Activated CD4-positive, alpha-beta memory T cell treated with anti-CD3 and anti-CD28 coated beads for 36 hours (primary cell): Measurements from ENCODE around the gene PFDN1. TPM values are rescaled to one million over a fixed set of nuclear protein-coding genes. Genes with fewer than 3 reads are reported as not detected.
A peak's percentile ranks its signal among the peaks of the same experiment; 100 is the strongest.
"Not testable (repeated sequence)": the region's sequence is repeated elsewhere in the genome, so short reads cannot be mapped to it uniquely, and the experiment has no call there.

ENCODE experiments used
- CTCF ChIA-PET: fragments of 350-600 bp; sonication (Branson Sonifier 250); formaldehyde crosslinking; loops from one replicate; lab custom pipeline; 2021; ENCODE audit warnings: antibody characterized with exemption, inconsistent platforms; lab: Charles Lee
- POLR2A ChIA-PET: fragments of 350-600 bp; sonication (Branson Sonifier 250); formaldehyde crosslinking; loops from one replicate; lab custom pipeline; 2021; ENCODE audit warnings: antibody characterized with exemption; lab: Charles Lee
- DNase-seq: peaks from one replicate; pipeline ENCODE4 v3.0.0-alpha.2; 2020
- H3K27ac Mint-ChIP-seq: one replicate; pipeline ENCODE4 v1.8.0; 2021; ENCODE audit warnings: mixed read lengths
- H3K27me3 Mint-ChIP-seq: one replicate; pipeline ENCODE4 v1.8.0; 2021; ENCODE audit warnings: mixed read lengths
- H3K36me3 Mint-ChIP-seq: one replicate; pipeline ENCODE4 v1.8.0; 2021; ENCODE audit warnings: mixed read lengths
- H3K4me1 Mint-ChIP-seq: one replicate; pipeline ENCODE4 v1.8.0; 2021; ENCODE audit warnings: low read depth, mixed read lengths
- H3K4me3 Mint-ChIP-seq: one replicate; pipeline ENCODE4 v1.8.0; 2021; ENCODE audit warnings: mild to moderate bottlenecking, mixed read lengths
- H3K9me3 Mint-ChIP-seq: one replicate; pipeline ENCODE4 v1.8.0; 2021; ENCODE audit warnings: mixed read lengths
- intact Hi-C: fragments of 100-400 bp; cut with micrococcal nuclease; formaldehyde crosslinking; loops from one replicate; pipeline ENCODE4 v1.15.1; 2023
- total RNA-seq, 2 experiments: library from RNA; stranded (reverse); gene quantifications; one replicate each; pipeline ENCODE4 v1.2.3, GENCODE V29; 2021

The PFDN1 gene
- total RNA-seq = 10 to 100 TPM; 50.1 to 54.6 TPM

- intact Hi-C loops = loop anchor here (1.0 to 2.0 kb wide), 4 partner anchors 40 to 128 kb away; partner anchors contain the start of genes ANKHD1 and CYSTM1
- Mint-ChIP-seq H3K36me3 (peaks cover 15% of the 10 kb centered on the region), H3K4me1 (peaks cover 26% of the 10 kb centered on the region), H3K27me3 (no peaks in the 10 kb centered on the region), H3K27ac (peak within 1 kb of the TSS; percentile 85), H3K4me3 (peak within 1 kb of the TSS; percentile 98), H3K9me3 (no peaks in the 10 kb centered on the region)
- POLR2A ChIA-PET = interaction anchor here (0.9 kb wide), 1 partner anchor 42 kb away, joined by 4 read pairs; no protein-coding TSS in a partner anchor
- peak; percentile 95 for DNase-seq
- CTCF ChIA-PET = interaction anchor here (0.8 to 4.5 kb wide), 7 partner anchors 37 to 70 kb away, joined by 3 to 29 read pairs (median 8); partner anchors contain the start of gene HBEGF
Measured at GRCh38 chr5:140302786-140303639, at the start of gene PFDN1. Gene PFDN1, minus strand, starts transcription at chr5:140303101. Its CDS starts 28 bp downstream, at chr5:140303073.

- POLR2A ChIA-PET = no interaction called here
- intact Hi-C loops = loop anchor here (1.0 kb wide), 2 partner anchors 107 to 111 kb away; no protein-coding TSS in a partner anchor
- CTCF ChIA-PET = interaction anchor here (0.5 to 16.7 kb wide), 60 partner anchors 9 to 375 kb away, joined by 3 to 744 read pairs (median 4); partner anchors contain the start of genes CYSTM1, PFDN1 and SLC4A9
Measured at GRCh38 chr5:140351609-140352334, 48.9 kb upstream of the PFDN1 start.

DNA sequence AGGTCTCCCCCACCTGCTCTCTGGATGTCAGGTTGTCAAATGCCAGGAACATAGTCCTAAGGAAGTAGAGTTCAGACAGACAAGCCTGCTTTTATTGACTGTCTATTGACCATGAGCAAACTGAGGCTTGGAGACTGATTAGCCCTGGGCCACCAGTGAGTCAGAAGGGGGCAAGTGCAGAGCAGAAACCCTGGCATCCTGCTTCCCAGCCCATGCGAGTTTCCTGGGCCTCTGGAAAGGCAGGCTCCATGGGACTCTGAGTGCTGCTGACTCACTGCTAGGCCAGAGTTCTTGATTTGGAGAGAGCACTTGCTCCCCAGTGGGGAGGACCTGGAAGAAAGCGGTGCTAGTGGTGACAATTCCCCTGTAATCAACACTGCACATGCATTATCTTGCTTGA is 46.3 kb upstream of the PFDN1 start:
- intact Hi-C loops = no loop called here
- H3K9me3 Mint-ChIP-seq = no peaks in the 10 kb centered on the region
- ChIA-PET POLR2A (no interaction called here), CTCF (interaction anchor here (0.7 to 16.7 kb wide), 5 partner anchors 21 to 115 kb away, joined by 3 to 744 read pairs (median 4); no protein-coding TSS in a partner anchor)
- H3K4me1 Mint-ChIP-seq = peaks cover 16% of the 10 kb centered on the region
- H3K27me3 Mint-ChIP-seq = peaks cover 1% of the 10 kb centered on the region
- no peak for DNase-seq
- H3K36me3 Mint-ChIP-seq = peaks cover 2% of the 10 kb centered on the region
- no peak overlapping the region for H3K4me3 Mint-ChIP-seq
- H3K27ac Mint-ChIP-seq = no peak overlapping the region

More at GRCh38 chr5:140351609-140352334, 48.9 kb upstream of the PFDN1 start:
- no peaks in the 10 kb centered on the region for H3K9me3 Mint-ChIP-seq
- peaks cover 1% of the 10 kb centered on the region for H3K27me3 Mint-ChIP-seq
- H3K4me1 Mint-ChIP-seq = peaks cover 10% of the 10 kb centered on the region
- DNase-seq = peak; percentile 34
- H3K4me3 Mint-ChIP-seq = peak overlapping the region; percentile 23
- no peaks in the 10 kb centered on the region for H3K36me3 Mint-ChIP-seq
- no peak overlapping the region for H3K27ac Mint-ChIP-seq

GRCh38 chr5:140348104-140348503 is 45.2 kb upstream of the PFDN1 start:
- H3K27ac Mint-ChIP-seq = no peak overlapping the region

DNA sequence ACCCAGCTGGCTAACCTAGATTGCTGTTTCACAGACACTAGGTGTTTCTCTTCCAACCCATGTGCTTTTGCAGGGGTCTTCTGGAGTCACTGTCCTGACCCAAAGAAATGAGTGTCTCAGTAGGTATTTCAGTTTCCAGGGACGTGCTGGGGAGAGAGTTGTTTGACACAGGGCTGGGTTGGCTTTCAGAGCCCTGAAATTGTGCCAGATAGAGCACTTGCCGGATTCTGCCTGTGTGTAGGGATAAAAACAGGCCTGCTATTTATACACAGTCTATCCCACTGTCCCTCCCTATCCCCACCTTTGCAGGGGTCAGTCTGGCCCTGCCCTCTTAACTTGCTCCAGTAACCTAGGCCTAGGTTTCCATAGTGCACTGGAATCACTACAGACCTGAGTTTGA is 44.5 kb upstream of the PFDN1 start:
- peak overlapping the region; percentile 27 for H3K4me3 Mint-ChIP-seq
- ChIA-PET CTCF (interaction anchor here (0.8 to 16.7 kb wide), 19 partner anchors 8 to 373 kb away, joined by 3 to 744 read pairs (median 5); partner anchors contain the start of genes PFDN1, SLC4A9 and ZMAT2), POLR2A (no interaction called here)
- peaks cover 10% of the 10 kb centered on the region for H3K36me3 Mint-ChIP-seq
- peaks cover 35% of the 10 kb centered on the region for H3K4me1 Mint-ChIP-seq
- DNase-seq = no peak
- H3K9me3 Mint-ChIP-seq = no peaks in the 10 kb centered on the region
- H3K27ac Mint-ChIP-seq = no peak overlapping the region
- H3K27me3 Mint-ChIP-seq = peaks cover 1% of the 10 kb centered on the region
- intact Hi-C loops = loop anchor here (2.0 kb wide), 1 partner anchor 97 kb away; no protein-coding TSS in a partner anchor

More at GRCh38 chr5:140348104-140348503, 45.2 kb upstream of the PFDN1 start:
- intact Hi-C loops = no loop called here
- no peak for DNase-seq
- peaks cover 27% of the 10 kb centered on the region for H3K4me1 Mint-ChIP-seq
- H3K4me3 Mint-ChIP-seq = no peak overlapping the region
- ChIA-PET POLR2A (no interaction called here), CTCF (interaction anchor here (0.7 to 16.7 kb wide), 5 partner anchors 15 to 372 kb away, joined by 3 to 744 read pairs (median 3); no protein-coding TSS in a partner anchor)
- no peaks in the 10 kb centered on the region for H3K9me3 Mint-ChIP-seq
- peaks cover 1% of the 10 kb centered on the region for H3K27me3 Mint-ChIP-seq
- H3K36me3 Mint-ChIP-seq = peaks cover 6% of the 10 kb centered on the region

- H3K9me3 Mint-ChIP-seq = no peaks in the 10 kb centered on the region
Measured at GRCh38 chr5:140346348-140347221, 43.7 kb upstream of the PFDN1 start, which contains the start of gene HBEGF. Gene HBEGF, minus strand, starts transcription at chr5:140346603. Its CDS starts 275 bp downstream, at chr5:140346328.

DNA sequence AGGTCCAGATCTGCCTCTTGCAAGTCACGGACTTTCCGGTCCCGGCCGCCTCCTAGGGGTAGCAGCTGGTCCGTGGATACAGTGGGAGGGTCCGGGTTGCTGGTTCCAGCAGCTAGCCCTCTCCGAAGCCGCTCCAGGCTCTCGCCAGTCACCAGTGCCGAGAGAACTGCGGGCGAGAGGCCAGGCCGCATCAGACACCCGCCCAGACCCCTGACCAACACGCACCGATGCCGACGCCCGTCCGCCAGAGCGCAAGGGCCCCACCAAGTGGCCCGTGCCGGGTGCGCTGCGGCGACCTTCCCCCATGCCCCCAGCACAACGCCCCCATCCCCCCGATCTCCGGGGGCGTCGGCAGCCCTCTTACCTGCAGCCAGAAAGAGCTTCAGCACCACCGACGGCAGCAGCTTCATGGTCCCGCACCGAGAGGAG is 43.0 kb upstream of the PFDN1 start:
- ChIA-PET CTCF (interaction anchor here (0.6 to 16.7 kb wide), 26 partner anchors 9 to 365 kb away, joined by 3 to 744 read pairs (median 5); partner anchors contain the start of genes PFDN1, SLC4A9 and ZMAT2), POLR2A (interaction anchor here (0.9 to 1.1 kb wide), 4 partner anchors 43 to 380 kb away, joined by 3 to 4 read pairs (median 4); partner anchors contain the start of gene PFDN1)
- Mint-ChIP-seq H3K27me3 (no peaks in the 10 kb centered on the region), H3K36me3 (peaks cover 19% of the 10 kb centered on the region), H3K4me1 (peaks cover 40% of the 10 kb centered on the region), H3K9me3 (no peaks in the 10 kb centered on the region), H3K4me3 (peak overlapping the region; percentile 70), H3K27ac (no peak overlapping the region)
- intact Hi-C loops = loop anchor here (2.0 kb wide), 1 partner anchor 95 kb away; no protein-coding TSS in a partner anchor
- DNase-seq = peak; percentile 14

More at GRCh38 chr5:140346348-140347221, 43.7 kb upstream of the PFDN1 start, which contains the start of gene HBEGF:
- CTCF ChIA-PET = interaction anchor here (0.6 to 16.7 kb wide), 26 partner anchors 9 to 365 kb away, joined by 3 to 744 read pairs (median 4); partner anchors contain the start of genes PFDN1, SLC4A9 and ZMAT2
- Mint-ChIP-seq H3K4me3 (peak within 1 kb of the TSS; percentile 70), H3K36me3 (peaks cover 15% of the 10 kb centered on the region), H3K27ac (no peak within 1 kb of the TSS), H3K27me3 (peaks cover 1% of the 10 kb centered on the region), H3K4me1 (peaks cover 37% of the 10 kb centered on the region)
- intact Hi-C loops = loop anchor here (2.0 kb wide), 1 partner anchor 96 kb away; no protein-coding TSS in a partner anchor
- DNase-seq = peak; percentile 69
- POLR2A ChIA-PET = interaction anchor here (0.9 to 1.1 kb wide), 3 partner anchors 219 to 379 kb away, joined by 3 to 4 read pairs (median 3); no protein-coding TSS in a partner anchor

- peak overlapping the region; percentile 42 for H3K27ac Mint-ChIP-seq
- H3K4me1 Mint-ChIP-seq = peaks cover 45% of the 10 kb centered on the region
- CTCF ChIA-PET = interaction anchor here (0.6 to 16.7 kb wide), 14 partner anchors 8 to 201 kb away, joined by 4 to 744 read pairs (median 6); partner anchors contain the start of genes PFDN1 and SLC4A9
- POLR2A ChIA-PET = interaction anchor here (0.9 to 1.7 kb wide), 3 partner anchors 42 to 93 kb away, joined by 3 to 4 read pairs (median 4); partner anchors contain the start of genes ANKHD1 and PFDN1
- H3K36me3 Mint-ChIP-seq = peaks cover 21% of the 10 kb centered on the region
- H3K9me3 Mint-ChIP-seq = no peaks in the 10 kb centered on the region
- intact Hi-C loops = loop anchor here (1.0 kb wide), 1 partner anchor 170 kb away; the partner anchor contains the start of gene CYSTM1
- no peaks in the 10 kb centered on the region for H3K27me3 Mint-ChIP-seq
- peak; percentile 55 for DNase-seq
- H3K4me3 Mint-ChIP-seq = peak overlapping the region; percentile 70
Measured at GRCh38 chr5:140344683-140345423, 42.0 kb upstream of the PFDN1 start.

DNA sequence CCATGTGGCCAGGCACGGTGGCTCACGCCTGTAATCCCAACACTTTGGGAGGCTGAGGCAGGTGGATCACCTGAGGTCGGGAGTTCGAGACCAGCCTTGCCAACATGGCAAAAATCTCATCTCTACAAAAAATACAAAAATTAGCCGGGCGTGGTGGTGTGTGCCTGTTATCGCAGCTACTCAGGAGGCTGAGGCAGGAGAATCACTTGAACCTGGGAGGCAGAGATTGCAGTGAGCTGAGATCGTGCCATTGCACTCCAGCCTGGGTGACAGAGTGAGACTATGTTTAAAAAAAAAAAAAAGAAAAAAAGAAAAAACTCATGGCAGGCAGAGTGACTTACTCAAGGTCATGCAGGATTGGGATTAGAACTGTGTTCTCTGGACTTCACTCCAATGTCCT is 40.9 kb upstream of the PFDN1 start:
- ChIA-PET CTCF (interaction anchor here (1.9 to 16.7 kb wide), 5 partner anchors 8 to 101 kb away, joined by 11 to 744 read pairs (median 21); partner anchors contain the start of gene SLC4A9), POLR2A (interaction anchor here (0.9 to 1.7 kb wide), 2 partner anchors 58 to 92 kb away, joined by 3 to 4 read pairs; partner anchors contain the start of gene ANKHD1)
- peaks cover 45% of the 10 kb centered on the region for H3K4me1 Mint-ChIP-seq
- not testable (repeated sequence) for H3K27me3 Mint-ChIP-seq, DNase-seq, H3K9me3 Mint-ChIP-seq
- intact Hi-C loops = loop anchor here (1.0 to 2.0 kb wide), 2 partner anchors 41 to 169 kb away; partner anchors contain the start of genes CYSTM1 and PFDN1
- H3K27ac Mint-ChIP-seq = peak overlapping the region; percentile 90
- peak overlapping the region; percentile 70 for H3K4me3 Mint-ChIP-seq
- H3K36me3 Mint-ChIP-seq = peaks cover 21% of the 10 kb centered on the region
